Activated CD8-positive, alpha-beta memory T cell treated with anti-CD3 and anti-CD28 coated beads, Interleukin-2, amount 10 ng/mL, durations not matched to agents 7 days and 5 days (primary cell): ENCODE data around the gene KCTD12. TPM values are rescaled to one million over a fixed set of nuclear protein-coding genes. Genes with fewer than 3 reads are reported as not detected.

ENCODE experiments used
- ATAC-seq: fragments of 150-1000 bp; cut with Tn5 transposase; one replicate; pipeline ENCODE4 v1.10.0; 2021; ENCODE audit warnings: moderate library complexity
- CTCF ChIA-PET: fragments of 350-600 bp; sonication (Branson Sonifier 250); formaldehyde crosslinking; loops from one replicate; lab custom pipeline; 2021; ENCODE audit warnings: antibody characterized with exemption; lab: Charles Lee
- DNase-seq: peaks from one replicate; pipeline ENCODE4 v3.0.0-alpha.2; 2020
- H3K27ac Mint-ChIP-seq: one replicate; pipeline ENCODE4 v1.8.0; 2021; ENCODE audit warnings: mild to moderate bottlenecking, mixed read lengths
- H3K27me3 Mint-ChIP-seq: one replicate; pipeline ENCODE4 v1.8.0; 2021; ENCODE audit warnings: mixed read lengths
- H3K36me3 Mint-ChIP-seq: one replicate; pipeline ENCODE4 v1.8.0; 2021; ENCODE audit warnings: mild to moderate bottlenecking, mixed read lengths
- H3K4me1 Mint-ChIP-seq: one replicate; pipeline ENCODE4 v1.8.0; 2021; ENCODE audit warnings: mixed read lengths
- H3K4me3 Mint-ChIP-seq: one replicate; pipeline ENCODE4 v1.8.0; 2021; ENCODE audit warnings: mild to moderate bottlenecking, moderate library complexity, mixed read lengths
- H3K9me3 Mint-ChIP-seq: one replicate; pipeline ENCODE4 v1.8.0; 2022; ENCODE audit warnings: low read depth, mixed read lengths
- total RNA-seq, 2 experiments: library from RNA; stranded (reverse); gene quantifications; one replicate each; pipeline ENCODE4 v1.2.3, GENCODE V29; 2021

The KCTD12 gene
- total RNA-seq, 2 experiments from 2014 or later: 2.4 to 3.7 TPM

DNA sequence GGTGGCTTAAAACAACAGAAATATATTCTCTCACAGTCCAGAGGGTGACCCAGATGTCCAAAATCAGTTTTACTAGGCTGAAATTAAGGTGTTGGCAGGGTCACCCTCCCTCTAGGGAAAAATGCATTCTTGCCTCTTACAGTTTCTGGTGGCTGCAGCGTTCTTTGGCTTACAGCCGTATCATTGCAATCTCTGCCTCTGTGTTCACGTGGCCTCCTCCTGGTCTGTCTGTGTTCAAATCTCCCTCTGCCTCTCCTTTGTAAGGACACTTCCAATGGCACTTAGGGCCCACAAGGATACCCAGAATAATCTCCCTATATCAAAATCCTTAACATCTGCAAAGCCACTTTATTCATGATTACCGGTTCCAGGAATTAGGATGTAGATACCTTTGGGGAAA is 21.1 kb downstream of the KCTD12 start:
- H3K36me3 Mint-ChIP-seq: no peaks in the 10 kb centered on the region
- CTCF ChIA-PET: no interaction called here

DNA sequence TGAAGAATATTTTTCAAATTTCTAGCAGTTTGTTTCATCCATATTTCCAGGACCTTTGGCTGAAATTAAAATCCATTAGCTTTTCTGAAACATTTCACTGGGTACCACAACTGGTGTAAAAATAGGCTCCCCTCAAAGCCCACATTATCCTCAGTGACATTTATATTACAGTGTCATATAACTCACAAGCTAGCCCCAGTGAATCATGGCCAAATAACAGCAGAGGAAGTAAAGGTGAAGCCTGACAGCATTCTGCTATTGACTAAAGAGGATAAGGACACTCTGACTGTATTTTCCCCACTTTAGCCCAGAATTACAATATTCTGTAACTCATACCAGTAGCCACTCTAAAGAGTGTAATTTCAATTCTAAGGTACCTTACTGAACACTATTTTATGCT is 21.9 kb downstream of the KCTD12 start:
- peaks cover 41% of the 10 kb centered on the region for H3K27me3 Mint-ChIP-seq
- DNase-seq (no peak), ATAC-seq (no peak)
- no peaks in the 10 kb centered on the region for H3K36me3 Mint-ChIP-seq
- H3K27ac Mint-ChIP-seq: no peak overlapping the region
- no peaks in the 10 kb centered on the region for H3K9me3 Mint-ChIP-seq
- CTCF ChIA-PET: no interaction called here
- H3K4me3 Mint-ChIP-seq: no peak overlapping the region
- H3K4me1 Mint-ChIP-seq: no peaks in the 10 kb centered on the region

More for the DNA sequence above, 21.1 kb downstream of the KCTD12 start:
- peaks cover 44% of the 10 kb centered on the region for H3K27me3 Mint-ChIP-seq
- H3K9me3 Mint-ChIP-seq: no peaks in the 10 kb centered on the region
- H3K4me3 Mint-ChIP-seq: no peak overlapping the region
- H3K27ac Mint-ChIP-seq: no peak overlapping the region
- ATAC-seq (no peak), DNase-seq (no peak)
- H3K4me1 Mint-ChIP-seq: no peaks in the 10 kb centered on the region

DNA sequence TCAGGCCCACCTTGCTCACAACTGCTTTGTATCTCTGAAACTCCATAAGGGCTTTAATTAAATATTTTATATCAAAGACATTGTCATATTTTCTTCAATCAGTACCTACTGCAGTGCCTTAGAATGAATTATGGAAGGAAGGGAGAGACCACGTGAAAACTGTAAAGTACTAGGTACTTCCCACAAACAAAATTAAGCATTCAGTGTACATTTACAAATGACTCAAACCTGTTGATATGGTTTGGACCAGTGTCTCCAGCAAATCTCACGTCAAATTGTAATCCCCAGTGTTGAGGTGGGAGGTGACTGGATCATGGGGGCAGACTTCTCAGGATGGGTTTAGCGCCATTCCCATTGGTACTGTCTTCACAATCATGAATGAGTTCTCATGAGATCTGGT is 23.2 kb downstream of the KCTD12 start:
- no peaks in the 10 kb centered on the region for H3K4me1 Mint-ChIP-seq
- H3K9me3 Mint-ChIP-seq: no peaks in the 10 kb centered on the region
- H3K4me3 Mint-ChIP-seq: no peak overlapping the region
- H3K27ac Mint-ChIP-seq: no peak overlapping the region
- CTCF ChIA-PET: no interaction called here
- no peak for DNase-seq
- H3K27me3 Mint-ChIP-seq: peaks cover 43% of the 10 kb centered on the region
- H3K36me3 Mint-ChIP-seq: no peaks in the 10 kb centered on the region
- ATAC-seq: no peak

DNA sequence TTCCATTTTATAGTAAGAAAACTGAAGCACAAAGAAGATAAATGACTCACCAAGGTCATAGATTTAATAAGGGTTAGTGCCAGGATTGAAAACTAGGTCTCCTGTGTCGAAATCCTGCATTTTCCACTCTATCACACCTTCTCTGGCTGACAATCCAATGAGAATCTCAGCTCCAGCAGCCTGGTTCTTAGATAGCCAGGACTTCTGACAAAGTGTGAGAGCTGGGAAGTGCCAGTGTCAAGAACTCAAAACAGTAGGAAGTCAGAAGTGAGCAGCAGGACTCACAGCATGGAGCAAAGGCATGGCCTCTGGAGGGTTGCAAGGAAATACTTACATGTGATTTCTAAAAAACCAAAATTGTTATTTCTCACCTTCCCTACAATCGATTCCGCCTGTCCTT is 24.3 kb downstream of the KCTD12 start:
- CTCF ChIA-PET: interaction anchor here (1.2 kb wide), 1 partner anchor 23 kb away, joined by 5 read pairs; no protein-coding TSS in a partner anchor
- H3K27ac Mint-ChIP-seq: no peak overlapping the region
- H3K27me3 Mint-ChIP-seq: peaks cover 34% of the 10 kb centered on the region
- no peak for ATAC-seq
- H3K36me3 Mint-ChIP-seq: no peaks in the 10 kb centered on the region
- H3K4me1 Mint-ChIP-seq: no peaks in the 10 kb centered on the region
- no peak overlapping the region for H3K4me3 Mint-ChIP-seq
- DNase-seq: no peak
- H3K9me3 Mint-ChIP-seq: no peaks in the 10 kb centered on the region

DNA sequence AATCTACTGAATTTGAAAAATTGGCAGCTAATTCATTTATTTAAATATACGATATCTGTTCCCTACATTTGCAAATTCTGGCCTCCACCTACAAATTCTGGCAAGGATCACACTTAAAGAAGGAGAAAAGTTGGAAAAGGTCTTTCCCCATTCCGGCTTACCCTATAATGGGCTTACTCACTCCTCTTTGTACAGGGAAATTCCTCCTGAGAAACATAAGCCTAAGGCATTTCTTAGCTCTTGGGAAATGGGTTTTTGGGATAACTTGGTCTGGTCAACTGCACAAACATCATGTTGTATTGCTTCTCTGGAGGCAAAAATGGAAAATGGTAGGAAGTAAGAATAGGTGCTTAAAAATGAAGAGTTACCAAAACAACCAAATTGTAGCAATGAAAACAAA is 25.5 kb downstream of the KCTD12 start:
- H3K27ac Mint-ChIP-seq: no peak overlapping the region
- peaks cover 26% of the 10 kb centered on the region for H3K27me3 Mint-ChIP-seq
- peaks cover 2% of the 10 kb centered on the region for H3K4me1 Mint-ChIP-seq
- DNase-seq: no peak
- H3K36me3 Mint-ChIP-seq: no peaks in the 10 kb centered on the region
- no peak for ATAC-seq
- H3K9me3 Mint-ChIP-seq: no peaks in the 10 kb centered on the region
- no peak overlapping the region for H3K4me3 Mint-ChIP-seq
- CTCF ChIA-PET: no interaction called here

DNA sequence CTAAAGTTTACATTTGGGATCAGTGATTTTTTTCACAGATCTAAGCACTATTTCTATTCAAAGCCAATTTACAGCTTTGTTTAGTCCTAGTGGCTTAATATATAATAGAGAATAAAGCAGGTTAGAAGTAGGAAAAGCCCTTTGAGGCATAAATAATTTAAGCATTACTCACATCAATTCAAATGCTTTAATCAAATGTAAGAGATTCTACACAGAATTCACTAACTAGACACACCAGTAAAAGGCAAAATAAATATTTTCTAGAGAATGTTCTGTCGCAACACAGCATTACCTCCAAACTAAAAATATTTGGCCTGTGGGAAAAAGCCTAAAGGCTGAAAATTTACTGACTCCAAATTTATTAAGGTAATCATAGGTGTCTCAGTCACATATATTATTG is 31.3 kb downstream of the KCTD12 start:
- no peak overlapping the region for H3K27ac Mint-ChIP-seq
- H3K4me1 Mint-ChIP-seq: peaks cover 2% of the 10 kb centered on the region
- no peaks in the 10 kb centered on the region for H3K9me3 Mint-ChIP-seq
- CTCF ChIA-PET: interaction anchor here (1.4 kb wide), 1 partner anchor 32 kb away, joined by 3 read pairs; no protein-coding TSS in a partner anchor
- DNase-seq (no peak), ATAC-seq (no peak)
- H3K27me3 Mint-ChIP-seq: peaks cover 7% of the 10 kb centered on the region
- H3K4me3 Mint-ChIP-seq: no peak overlapping the region
- H3K36me3 Mint-ChIP-seq: no peaks in the 10 kb centered on the region

DNA sequence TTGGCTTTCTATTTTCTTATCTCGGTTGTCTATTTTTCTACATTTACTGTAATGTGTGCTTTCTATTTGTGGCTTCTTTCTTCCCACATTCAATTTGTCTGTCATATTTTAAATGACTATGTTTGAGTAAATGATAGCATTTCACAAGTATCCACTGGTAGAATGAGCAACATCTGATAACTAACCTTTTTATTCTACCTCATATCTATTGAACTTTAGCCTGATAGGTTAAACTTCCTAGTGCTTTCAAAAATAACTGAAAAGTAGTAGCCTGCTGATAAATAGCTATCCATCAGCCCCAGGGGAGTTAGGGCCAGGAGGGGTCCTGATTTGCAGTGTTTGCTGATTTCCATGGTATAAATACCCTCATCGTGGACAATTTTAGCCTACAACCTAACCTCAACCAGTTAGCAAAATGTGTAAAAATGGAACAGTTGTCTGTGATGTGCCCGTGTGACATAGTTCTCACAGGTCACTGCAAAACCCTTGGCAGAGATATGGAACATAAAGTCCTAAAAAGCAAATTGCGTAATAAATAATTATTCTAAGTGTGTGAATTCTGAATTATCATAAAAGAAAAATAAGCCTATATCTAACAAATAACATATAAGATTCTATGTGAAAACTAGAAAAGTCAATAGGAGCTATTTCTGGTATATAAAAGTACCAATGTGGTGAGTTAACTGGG is 32.1 kb downstream of the KCTD12 start:
- H3K27ac Mint-ChIP-seq: no peak overlapping the region
- peaks cover 2% of the 10 kb centered on the region for H3K4me1 Mint-ChIP-seq
- DNase-seq (no peak), ATAC-seq (no peak)
- CTCF ChIA-PET: interaction anchor here (1.4 kb wide), 1 partner anchor 31 kb away, joined by 3 read pairs; no protein-coding TSS in a partner anchor
- H3K27me3 Mint-ChIP-seq: peaks cover 8% of the 10 kb centered on the region
- H3K36me3 Mint-ChIP-seq: no peaks in the 10 kb centered on the region
- H3K4me3 Mint-ChIP-seq: no peak overlapping the region
- H3K9me3 Mint-ChIP-seq: no peaks in the 10 kb centered on the region

GRCh38 chr13:76853481-76853880 is 32.7 kb downstream of the KCTD12 start:
- peaks cover 2% of the 10 kb centered on the region for H3K4me1 Mint-ChIP-seq
- no peaks in the 10 kb centered on the region for H3K36me3 Mint-ChIP-seq
- H3K27ac Mint-ChIP-seq: no peak overlapping the region
- CTCF ChIA-PET: no interaction called here
- ATAC-seq (no peak), DNase-seq (no peak)
- peaks cover 8% of the 10 kb centered on the region for H3K27me3 Mint-ChIP-seq
- no peak overlapping the region for H3K4me3 Mint-ChIP-seq
- H3K9me3 Mint-ChIP-seq: no peaks in the 10 kb centered on the region

- Mint-ChIP-seq H3K27ac (no peak overlapping the region), H3K9me3 (no peaks in the 10 kb centered on the region), H3K27me3 (peaks cover 8% of the 10 kb centered on the region), H3K4me3 (no peak overlapping the region), H3K4me1 (peaks cover 2% of the 10 kb centered on the region), H3K36me3 (no peaks in the 10 kb centered on the region)
- DNase-seq: no peak
- CTCF ChIA-PET: no interaction called here
- no peak for ATAC-seq
These were observed 33.2 kb downstream of the KCTD12 start for GRCh38 chr13:76852986-76853385.

- ATAC-seq: no peak
- CTCF ChIA-PET: no interaction called here
- Mint-ChIP-seq H3K4me3 (no peak overlapping the region), H3K4me1 (peaks cover 2% of the 10 kb centered on the region), H3K27ac (no peak overlapping the region), H3K36me3 (no peaks in the 10 kb centered on the region), H3K27me3 (peaks cover 9% of the 10 kb centered on the region), H3K9me3 (no peaks in the 10 kb centered on the region)
- DNase-seq: no peak
These were observed 34.2 kb downstream of the KCTD12 start for GRCh38 chr13:76851961-76852360.

DNA sequence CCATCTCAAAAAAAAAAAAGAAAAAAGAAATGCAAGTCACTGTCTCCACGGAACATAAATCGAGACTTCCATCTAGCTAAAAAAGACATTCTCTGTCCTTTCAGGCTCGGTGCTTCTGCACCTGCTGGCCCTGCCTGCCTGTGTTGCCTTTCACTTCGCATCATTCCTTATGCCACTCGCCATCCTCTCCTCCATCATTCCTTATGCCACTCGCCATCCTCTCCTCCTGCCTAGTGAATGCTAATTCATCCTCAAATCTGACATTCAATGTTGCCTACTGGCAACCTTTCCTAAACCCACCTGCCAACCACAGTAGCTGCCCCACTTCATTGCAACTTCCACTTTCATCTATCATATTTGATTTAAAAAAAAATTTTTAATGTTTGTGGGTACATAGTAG is 36.7 kb downstream of the KCTD12 start:
- ATAC-seq: no peak
- Mint-ChIP-seq H3K27ac (no peak overlapping the region), H3K27me3 (peaks cover 10% of the 10 kb centered on the region), H3K4me1 (no peaks in the 10 kb centered on the region), H3K36me3 (no peaks in the 10 kb centered on the region), H3K9me3 (no peaks in the 10 kb centered on the region), H3K4me3 (no peak overlapping the region)
- CTCF ChIA-PET: no interaction called here
- DNase-seq: no peak

GRCh38 chr13:76848596-76848995 is 37.6 kb downstream of the KCTD12 start:
- CTCF ChIA-PET: interaction anchor here (0.7 kb wide), 1 partner anchor 1153 kb away, joined by 3 read pairs; no protein-coding TSS in a partner anchor
- Mint-ChIP-seq H3K27ac (no peak overlapping the region), H3K36me3 (no peaks in the 10 kb centered on the region), H3K4me3 (no peak overlapping the region), H3K4me1 (no peaks in the 10 kb centered on the region), H3K9me3 (no peaks in the 10 kb centered on the region), H3K27me3 (peaks cover 5% of the 10 kb centered on the region)
- DNase-seq: no peak
- no peak for ATAC-seq

- H3K4me3 Mint-ChIP-seq: no peak overlapping the region
- CTCF ChIA-PET: no interaction called here
- H3K4me1 Mint-ChIP-seq: no peaks in the 10 kb centered on the region
- no peaks in the 10 kb centered on the region for H3K36me3 Mint-ChIP-seq
- DNase-seq: no peak
- no peaks in the 10 kb centered on the region for H3K9me3 Mint-ChIP-seq
- no peak for ATAC-seq
- H3K27ac Mint-ChIP-seq: no peak overlapping the region
- peaks cover 8% of the 10 kb centered on the region for H3K27me3 Mint-ChIP-seq
These were observed 39.8 kb downstream of the KCTD12 start for GRCh38 chr13:76846363-76846762.

DNA sequence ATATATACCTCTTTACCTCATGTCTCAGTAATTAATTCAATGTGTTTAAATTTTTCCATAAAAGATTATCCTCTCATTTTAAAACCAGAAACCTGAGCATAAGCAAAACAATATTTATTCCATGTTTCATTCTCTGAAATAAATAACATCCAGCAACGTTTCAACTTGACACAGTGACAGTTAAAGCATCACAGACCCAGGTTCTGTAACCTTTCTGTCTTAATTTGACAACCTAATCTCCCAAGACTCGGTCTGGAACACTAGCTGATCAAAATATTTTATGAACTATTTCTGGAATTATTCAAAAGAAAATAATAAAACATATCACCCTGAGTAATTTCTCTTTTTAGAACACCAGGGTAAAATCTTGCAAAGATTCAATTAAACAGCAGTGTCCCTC is 40.3 kb downstream of the KCTD12 start:
- CTCF ChIA-PET: no interaction called here
- no peak for ATAC-seq
- Mint-ChIP-seq H3K27ac (no peak overlapping the region), H3K27me3 (peaks cover 8% of the 10 kb centered on the region), H3K4me3 (no peak overlapping the region), H3K4me1 (no peaks in the 10 kb centered on the region), H3K36me3 (no peaks in the 10 kb centered on the region), H3K9me3 (no peaks in the 10 kb centered on the region)
- DNase-seq: no peak
